ENCODE measurements around the gene MINDY4.

- no peak for TF ChIP-seq CTCF (IDR thresholded peaks at IDR 0.05)
- no peak for TF ChIP-seq POLR2A (IDR thresholded peaks at IDR 0.05)
- no peak for TF ChIP-seq POLR2AphosphoS5 (IDR thresholded peaks at IDR 0.05)
These were observed 48.5 kb upstream of the MINDY4 start for GRCh38 chr7:30722671-30723070.

Data from transverse colon (tissue), 4 donors.